H9 (cell line): ENCODE results near the gene MTRR. TPM values are rescaled to one million over a fixed set of nuclear protein-coding genes. Genes with fewer than 3 reads are reported as not detected.

Experiments
- DNase-seq: peaks from one replicate; pipeline ENCODE4 v3.0.0-alpha.2; 2017
- H2AFZ ChIP-seq: one replicate; pipeline ENCODE4 v1.6.1; 2013; ENCODE audit warnings: mild to moderate bottlenecking, low read length, control low read depth, moderate library complexity
- H2AK5ac ChIP-seq: 2 replicates; pipeline ENCODE4 v1.6.1; 2013; ENCODE audit warnings: low read length, control low read depth, mixed read lengths; ENCODE audit not compliant: insufficient read length
- H2BK120ac ChIP-seq: one replicate; pipeline ENCODE4 v1.6.1; 2013; ENCODE audit warnings: low read depth, mild to moderate bottlenecking, low read length, control low read depth, inconsistent platforms; ENCODE audit not compliant: poor library complexity, severe bottlenecking
- H2BK12ac ChIP-seq: 2 replicates; pipeline ENCODE4 v1.6.1; 2013; ENCODE audit warnings: low read length, control low read depth, mixed read lengths, low read depth; ENCODE audit not compliant: insufficient read length
- H2BK15ac ChIP-seq: 2 replicates; pipeline ENCODE4 v1.6.1; 2013; ENCODE audit warnings: low read depth, low read length, control low read depth
- H2BK20ac ChIP-seq: one replicate; pipeline ENCODE4 v1.6.1; 2013; ENCODE audit warnings: low read depth, mild to moderate bottlenecking, low read length, control low read depth, inconsistent platforms; ENCODE audit not compliant: poor library complexity, severe bottlenecking
- H2BK5ac ChIP-seq: 2 replicates; pipeline ENCODE4 v1.6.1; 2013; ENCODE audit warnings: low read length, control low read depth, mixed read lengths; ENCODE audit not compliant: insufficient read length
- H3K14ac ChIP-seq: 2 replicates; pipeline ENCODE4 v1.6.1; 2013; ENCODE audit warnings: low read length, control low read depth; ENCODE audit not compliant: insufficient read depth
- H3K18ac ChIP-seq: 2 replicates; pipeline ENCODE4 v1.6.1; 2013; ENCODE audit warnings: low read depth, mild to moderate bottlenecking, mixed read lengths, low read length, control low read depth; ENCODE audit not compliant: insufficient read length
- H3K23ac ChIP-seq: 2 replicates; pipeline ENCODE4 v1.6.1; 2013; ENCODE audit warnings: low read length, control low read depth, mixed read lengths, low read depth; ENCODE audit not compliant: insufficient read length
- H3K23me2 ChIP-seq: 2 replicates; pipeline ENCODE4 v1.6.1; 2013; ENCODE audit warnings: low read depth, mild to moderate bottlenecking, mixed read lengths, low read length, control low read depth; ENCODE audit not compliant: insufficient read length, poor library complexity, severe bottlenecking
- H3K27ac ChIP-seq: 2 replicates; pipeline ENCODE4 v1.5.1; 2013; ENCODE audit warnings: low read length, control low read depth, mixed read lengths, low read depth; ENCODE audit not compliant: insufficient read length
- H3K27me3 ChIP-seq: 2 replicates; pipeline ENCODE4 v1.6.1; 2013; ENCODE audit warnings: low read length, control low read depth, inconsistent platforms; ENCODE audit not compliant: insufficient read depth
- H3K4ac ChIP-seq: 2 replicates; pipeline ENCODE4 v1.6.1; 2013; ENCODE audit warnings: low read depth, mild to moderate bottlenecking, control low read depth, inconsistent platforms, low read length, moderate library complexity
- H3K4me1 ChIP-seq: 2 replicates; pipeline ENCODE4 v1.6.1; 2013; ENCODE audit warnings: low read length, control low read depth, inconsistent platforms; ENCODE audit not compliant: insufficient read depth
- H3K4me2 ChIP-seq: 2 replicates; pipeline ENCODE4 v1.6.1; 2013; ENCODE audit warnings: low read length, control low read depth, mixed read lengths; ENCODE audit not compliant: insufficient read length, insufficient read depth
- H3K56ac ChIP-seq: 2 replicates; pipeline ENCODE4 v1.6.1; 2013; ENCODE audit warnings: low read depth, mild to moderate bottlenecking, mixed read lengths, low read length, control low read depth; ENCODE audit not compliant: insufficient read length
- H3K79me1 ChIP-seq: 2 replicates; pipeline ENCODE4 v1.6.1; 2013; ENCODE audit warnings: low read depth, mild to moderate bottlenecking, moderate library complexity, low read length, control low read depth, inconsistent platforms; ENCODE audit not compliant: insufficient read depth, poor library complexity, severe bottlenecking
- H3K79me2 ChIP-seq: 2 replicates; pipeline ENCODE4 v1.6.1; 2013; ENCODE audit warnings: low read length, control low read depth, inconsistent platforms; ENCODE audit not compliant: insufficient read depth
- H3K9ac ChIP-seq: 2 replicates; pipeline ENCODE4 v1.6.1; 2013; ENCODE audit warnings: low read length, control low read depth, mixed read lengths; ENCODE audit not compliant: insufficient read length; ENCODE audit errors: extremely low read depth
- H3K9me3 ChIP-seq: one replicate; pipeline ENCODE4 v1.6.1; 2013; ENCODE audit warnings: low read depth, low read length, inconsistent platforms; ENCODE audit not compliant: control insufficient read depth
- H3T11ph ChIP-seq: one replicate; pipeline ENCODE4 v1.6.1; 2013; ENCODE audit warnings: mild to moderate bottlenecking, low read length, control low read depth, inconsistent platforms
- H4K20me1 ChIP-seq: one replicate; pipeline ENCODE4 v1.6.1; 2013; ENCODE audit not compliant: control insufficient read depth, insufficient read length, insufficient read depth
- H4K5ac ChIP-seq: 2 replicates; pipeline ENCODE4 v1.6.1; 2013; ENCODE audit warnings: low read depth, mild to moderate bottlenecking, mixed read lengths, low read length, control low read depth; ENCODE audit not compliant: insufficient read length
- H4K8ac ChIP-seq: replicated peaks from 2 replicates; pipeline ENCODE4 v1.6.1; 2013; ENCODE audit warnings: low read length, control low read depth, mixed read lengths, low read depth; ENCODE audit not compliant: insufficient read length
- H4K91ac ChIP-seq: 2 replicates; pipeline ENCODE4 v1.6.1; 2013; ENCODE audit warnings: low read depth, mild to moderate bottlenecking, moderate library complexity, mixed read lengths, low read length, control low read depth; ENCODE audit not compliant: insufficient read length
- H3K27ac Mint-ChIP-seq, 3 experiments: 2 replicates in 2 of 3; 3 replicates in 1 of 3; pipeline ENCODE4 v1.8.0; 2020 to 2021; ENCODE audit warnings: mixed read lengths in 3 of 3, mild to moderate bottlenecking in 1 of 3, moderate library complexity in 1 of 3
- H3K27me3 Mint-ChIP-seq: 2 replicates; pipeline ENCODE4 v1.8.0; 2021; ENCODE audit warnings: low read depth, mild to moderate bottlenecking, moderate library complexity, mixed read lengths
- H3K36me3 Mint-ChIP-seq, 3 experiments: 2 replicates in 2 of 3; 3 replicates in 1 of 3; pipeline ENCODE4 v1.8.0; 2020 to 2021; ENCODE audit warnings: low read depth in 3 of 3, mixed read lengths in 3 of 3; ENCODE audit not compliant: insufficient read depth in 1 of 3
- H3K4me1 Mint-ChIP-seq, 2 experiments: 2 replicates each; pipeline ENCODE4 v1.8.0; 2020; ENCODE audit warnings: mixed read lengths in 2 of 2
- H3K4me3 Mint-ChIP-seq, 2 experiments: 2 replicates in 1 of 2; 3 replicates in 1 of 2; pipeline ENCODE4 v1.8.0; 2020 to 2021; ENCODE audit warnings: mild to moderate bottlenecking in 2 of 2, mixed read lengths in 2 of 2, moderate library complexity in 1 of 2
- H3K9me3 Mint-ChIP-seq, 2 experiments: 2 replicates in 1 of 2; 3 replicates in 1 of 2; pipeline ENCODE4 v1.8.0; 2020; ENCODE audit warnings: mild to moderate bottlenecking in 2 of 2, mixed read lengths in 2 of 2, moderate library complexity in 1 of 2
- CTCF ChIP-seq: fragments of 200-600 bp; sonication (generic); conservative IDR thresholded peaks from 3 replicates; pipeline ENCODE4 v1.8.0; 2021; ENCODE audit warnings: antibody characterized with exemption, mild to moderate bottlenecking
- total RNA-seq: library from RNA; stranded (reverse); gene quantifications from 2 replicates; pipeline ENCODE4 v1.2.1, GENCODE V29; 2021

The MTRR gene
- total RNA-seq, 1 experiment from 2014 or later: 66.0 TPM

GRCh38 chr5:7878381-7878873 is 9.5 kb downstream of the MTRR start:
- H3K36me3 Mint-ChIP-seq: peaks cover 32 to 85% (median 78%) of the 10 kb centered on the region in 3 experiments
- no peak overlapping the region for H2AFZ ChIP-seq

More at GRCh38 chr5:7878381-7878873, 9.5 kb downstream of the MTRR start:
- H4K8ac ChIP-seq: no peak overlapping the region
- H2BK12ac ChIP-seq: no peak overlapping the region
- H3K4me1 ChIP-seq: no peaks in the 10 kb centered on the region
- H3K18ac ChIP-seq: no peak overlapping the region
- no peak for TF ChIP-seq CTCF
- H2BK5ac ChIP-seq: no peak overlapping the region
- no peak overlapping the region for H4K91ac ChIP-seq
- H4K5ac ChIP-seq: no peak overlapping the region
- peaks cover 4% of the 10 kb centered on the region; the same call in 1 of the 2 replicates for H3K79me2 ChIP-seq
- H3K79me1 ChIP-seq: peaks cover 4% of the 10 kb centered on the region
- H4K20me1 ChIP-seq: no peaks in the 10 kb centered on the region
- H3K56ac ChIP-seq: no peak overlapping the region
- H3K9ac ChIP-seq: no peak overlapping the region
- no peak overlapping the region for H3K14ac ChIP-seq
- H3K27ac Mint-ChIP-seq: no peak overlapping the region
- no peaks in the 10 kb centered on the region for H3K4me1 Mint-ChIP-seq
- no peak overlapping the region for H2BK15ac ChIP-seq
- H3K23ac ChIP-seq: no peak overlapping the region
- H2BK20ac ChIP-seq: no peak overlapping the region
- no peak overlapping the region for H3K4ac ChIP-seq
- H3K27me3 Mint-ChIP-seq: no peaks in the 10 kb centered on the region
- H3K27ac ChIP-seq: no peak overlapping the region
- H3K4me3 Mint-ChIP-seq: no peak overlapping the region
- no peaks in the 10 kb centered on the region for H3K27me3 ChIP-seq
- H3K23me2 ChIP-seq: no peaks in the 10 kb centered on the region
- H2BK120ac ChIP-seq: no peak overlapping the region
- no peak overlapping the region for H3T11ph ChIP-seq
- H3K9me3 ChIP-seq: no peaks in the 10 kb centered on the region
- no peaks in the 10 kb centered on the region for H3K9me3 Mint-ChIP-seq
- no peak for DNase-seq
- H3K4me2 ChIP-seq: no peak overlapping the region
- H2AK5ac ChIP-seq: no peak overlapping the region
